ENCODE measurements around the gene RALGAPA2. TPM values are rescaled to one million over a fixed set of nuclear protein-coding genes. Genes with fewer than 3 reads are reported as not detected.
"Not testable (repeated sequence)": the region's sequence is repeated elsewhere in the genome, so short reads cannot be mapped to it uniquely, and the experiment has no call there.

RALGAPA2 gene
- total RNA-seq, 1 experiment from 2014 or later: 26.3 TPM

GRCh38 chr20:20360464-20360863 is 352.0 kb downstream of the RALGAPA2 start:
- TF ChIP-seq, protein P1, sequence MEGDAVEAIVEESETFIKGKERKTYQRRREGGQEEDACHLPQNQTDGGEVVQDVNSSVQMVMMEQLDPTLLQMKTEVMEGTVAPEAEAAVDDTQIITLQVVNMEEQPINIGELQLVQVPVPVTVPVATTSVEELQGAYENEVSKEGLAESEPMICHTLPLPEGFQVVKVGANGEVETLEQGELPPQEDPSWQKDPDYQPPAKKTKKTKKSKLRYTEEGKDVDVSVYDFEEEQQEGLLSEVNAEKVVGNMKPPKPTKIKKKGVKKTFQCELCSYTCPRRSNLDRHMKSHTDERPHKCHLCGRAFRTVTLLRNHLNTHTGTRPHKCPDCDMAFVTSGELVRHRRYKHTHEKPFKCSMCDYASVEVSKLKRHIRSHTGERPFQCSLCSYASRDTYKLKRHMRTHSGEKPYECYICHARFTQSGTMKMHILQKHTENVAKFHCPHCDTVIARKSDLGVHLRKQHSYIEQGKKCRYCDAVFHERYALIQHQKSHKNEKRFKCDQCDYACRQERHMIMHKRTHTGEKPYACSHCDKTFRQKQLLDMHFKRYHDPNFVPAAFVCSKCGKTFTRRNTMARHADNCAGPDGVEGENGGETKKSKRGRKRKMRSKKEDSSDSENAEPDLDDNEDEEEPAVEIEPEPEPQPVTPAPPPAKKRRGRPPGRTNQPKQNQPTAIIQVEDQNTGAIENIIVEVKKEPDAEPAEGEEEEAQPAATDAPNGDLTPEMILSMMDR (IDR thresholded peaks at IDR 0.05; ENCODE audit: unreplicated experiment): no peak
- CTCF ChIA-PET: no interaction called here
- Mint-ChIP-seq H3K36me3 (ENCODE audit: insufficient read depth, unreplicated experiment) (no peaks in the 10 kb centered on the region), H3K9me3 (ENCODE audit: low read depth, unreplicated experiment) (no peaks in the 10 kb centered on the region), H3K4me3 (ENCODE audit: low read depth, unreplicated experiment) (no peak overlapping the region), H3K27ac (ENCODE audit: unreplicated experiment) (no peak overlapping the region), H3K27me3 (ENCODE audit: unreplicated experiment) (peaks cover 21% of the 10 kb centered on the region), H3K4me1 (ENCODE audit: low read depth, unreplicated experiment) (no peaks in the 10 kb centered on the region)
- intact Hi-C loops (cut with micrococcal nuclease; ENCODE audit: unreplicated experiment): loop anchor here (10.0 kb wide), 1 partner anchor 276 kb away; no protein-coding TSS in a partner anchor
- no peak for DNase-seq
- no TSS peak for BruUV-seq (replicated peaks)

- H3K27ac Mint-ChIP-seq (ENCODE audit: unreplicated experiment): no peak overlapping the region
- H3K27me3 Mint-ChIP-seq (ENCODE audit: unreplicated experiment): peaks cover 21% of the 10 kb centered on the region
- H3K36me3 Mint-ChIP-seq (ENCODE audit: insufficient read depth, unreplicated experiment): no peaks in the 10 kb centered on the region
- intact Hi-C loops (cut with micrococcal nuclease; ENCODE audit: unreplicated experiment): loop anchor here (10.0 kb wide), 1 partner anchor 275 kb away; no protein-coding TSS in a partner anchor
- DNase-seq: no peak
- TF ChIP-seq, protein P1 (IDR thresholded peaks at IDR 0.05; ENCODE audit: unreplicated experiment): no peak
- BruUV-seq (replicated peaks): no TSS peak
- CTCF ChIA-PET: no interaction called here
- H3K4me3 Mint-ChIP-seq (ENCODE audit: low read depth, unreplicated experiment): no peak overlapping the region
- no peaks in the 10 kb centered on the region for H3K4me1 Mint-ChIP-seq (ENCODE audit: low read depth, unreplicated experiment)
- H3K9me3 Mint-ChIP-seq (ENCODE audit: low read depth, unreplicated experiment): no peaks in the 10 kb centered on the region
Measured at GRCh38 chr20:20359628-20360027, 352.8 kb downstream of the RALGAPA2 start.

GRCh38 chr20:20358801-20359200 is 353.6 kb downstream of the RALGAPA2 start:
- H3K36me3 Mint-ChIP-seq (ENCODE audit: insufficient read depth, unreplicated experiment): no peaks in the 10 kb centered on the region
- DNase-seq: no peak
- H3K27ac Mint-ChIP-seq (ENCODE audit: unreplicated experiment): no peak overlapping the region
- no peaks in the 10 kb centered on the region for H3K9me3 Mint-ChIP-seq (ENCODE audit: low read depth, unreplicated experiment)
- CTCF ChIA-PET: no interaction called here
- no peak overlapping the region for H3K4me3 Mint-ChIP-seq (ENCODE audit: low read depth, unreplicated experiment)
- no peaks in the 10 kb centered on the region for H3K4me1 Mint-ChIP-seq (ENCODE audit: low read depth, unreplicated experiment)
- BruUV-seq (replicated peaks): no TSS peak
- peaks cover 19% of the 10 kb centered on the region for H3K27me3 Mint-ChIP-seq (ENCODE audit: unreplicated experiment)
- intact Hi-C loops (cut with micrococcal nuclease; ENCODE audit: unreplicated experiment): no loop called here
- TF ChIP-seq, protein P1 (IDR thresholded peaks at IDR 0.05; ENCODE audit: unreplicated experiment): no peak

DNA sequence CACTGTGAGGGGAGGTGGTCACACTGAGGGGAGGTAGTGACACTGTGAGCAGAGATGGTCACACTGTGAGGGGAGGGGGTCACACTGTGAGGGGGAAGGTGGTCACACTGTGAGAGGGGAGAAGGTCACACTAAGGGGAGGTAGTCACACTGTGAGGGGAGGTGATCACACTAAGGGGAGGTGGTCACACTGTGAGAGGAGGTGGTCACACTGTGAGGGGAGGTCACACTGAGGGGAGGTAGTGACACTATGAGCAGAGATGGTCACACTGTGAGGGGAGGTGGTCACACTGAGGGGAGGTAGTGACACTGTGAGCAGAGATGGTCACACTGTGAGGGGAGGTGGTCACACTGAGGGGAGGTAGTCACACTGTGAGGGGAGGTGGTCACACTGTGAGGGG is 356.9 kb downstream of the RALGAPA2 start:
- BruUV-seq (replicated peaks); H3K9me3 Mint-ChIP-seq (ENCODE audit: low read depth, unreplicated experiment); CTCF ChIA-PET; H3K36me3 Mint-ChIP-seq (ENCODE audit: insufficient read depth, unreplicated experiment); DNase-seq; H3K4me1 Mint-ChIP-seq (ENCODE audit: low read depth, unreplicated experiment); intact Hi-C loops (cut with micrococcal nuclease; ENCODE audit: unreplicated experiment); H3K4me3 Mint-ChIP-seq (ENCODE audit: low read depth, unreplicated experiment); H3K27ac Mint-ChIP-seq (ENCODE audit: unreplicated experiment): not testable (repeated sequence)
- peaks cover 12% of the 10 kb centered on the region for H3K27me3 Mint-ChIP-seq (ENCODE audit: unreplicated experiment)

DNA sequence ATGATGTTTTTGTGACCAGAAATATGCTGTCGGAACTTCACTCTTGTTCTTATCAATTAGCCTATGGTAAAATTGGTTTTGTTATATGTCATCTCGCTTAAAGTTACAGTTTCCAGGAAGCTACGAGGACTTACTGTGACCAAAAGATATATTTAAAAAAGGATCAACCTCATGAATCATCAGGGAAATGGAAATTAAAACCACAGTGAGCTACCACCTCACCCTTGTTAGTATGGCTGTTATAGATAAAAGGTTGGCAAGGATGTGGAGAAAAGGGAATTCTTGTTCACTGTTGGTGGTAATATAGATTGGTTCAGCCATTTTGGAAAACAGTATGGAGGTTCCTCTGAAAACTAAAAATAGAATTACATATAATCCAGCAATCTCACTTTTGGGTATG is 358.9 kb downstream of the RALGAPA2 start:
- TF ChIP-seq, protein P1 (IDR thresholded peaks at IDR 0.05; ENCODE audit: unreplicated experiment): no peak
- no peaks in the 10 kb centered on the region for H3K36me3 Mint-ChIP-seq (ENCODE audit: insufficient read depth, unreplicated experiment)
- intact Hi-C loops (cut with micrococcal nuclease; ENCODE audit: unreplicated experiment): no loop called here
- CTCF ChIA-PET: no interaction called here
- H3K4me3 Mint-ChIP-seq (ENCODE audit: low read depth, unreplicated experiment): no peak overlapping the region
- H3K9me3 Mint-ChIP-seq (ENCODE audit: low read depth, unreplicated experiment): no peaks in the 10 kb centered on the region
- no peak for DNase-seq
- H3K27me3 Mint-ChIP-seq (ENCODE audit: unreplicated experiment): peaks cover 12% of the 10 kb centered on the region
- no peaks in the 10 kb centered on the region for H3K4me1 Mint-ChIP-seq (ENCODE audit: low read depth, unreplicated experiment)
- no peak overlapping the region for H3K27ac Mint-ChIP-seq (ENCODE audit: unreplicated experiment)
- BruUV-seq (replicated peaks): no TSS peak

All from Calu3 (cell line).